Liver (tissue), 3 donors: ENCODE results near the gene CDC42BPB.

Source experiments
- CTCF ChIP-seq: fragments of 150-350 bp; IDR thresholded peaks from 2 replicates; pipeline ENCODE4 v1.5.1; 2017; ENCODE audit warnings: improper control_type of control experiment, low read depth, low read length; ENCODE audit not compliant: missing input control
- EGR1 ChIP-seq, 2 donors: IDR thresholded peaks; 2 replicates each; pipeline ENCODE4 v1.6.1; 2016 to 2018; ENCODE audit warnings: antibody characterized with exemption in 2 of 2, low read depth in 2 of 2
- GABPA ChIP-seq, 2 donors: IDR thresholded peaks in 1 of 2; conservative IDR thresholded peaks in 1 of 2; 2 replicates each; pipeline ENCODE4 v1.6.1; 2016; ENCODE audit warnings: antibody characterized with exemption in 2 of 2, mild to moderate bottlenecking in 1 of 2, moderate library complexity in 1 of 2
- MAX ChIP-seq: IDR thresholded peaks from 2 replicates; pipeline ENCODE4 v1.6.1; 2016; ENCODE audit warnings: antibody characterized with exemption
- REST ChIP-seq: IDR thresholded peaks from 2 replicates; pipeline ENCODE4 v1.6.1; 2016; ENCODE audit warnings: antibody characterized with exemption, mild to moderate bottlenecking
- TAF1 ChIP-seq: conservative IDR thresholded peaks from 2 replicates; pipeline ENCODE4 v1.6.1; 2016; ENCODE audit warnings: antibody characterized with exemption, mild to moderate bottlenecking
- donor health status: healthy.
- donor health status: healthy.

GRCh38 chr14:103007555-103007954 is 49.8 kb downstream of the CDC42BPB start:
- TF ChIP-seq EGR1 (IDR thresholded peaks at IDR 0.05; ENCODE audit: low read depth in 2 of 2) = no peak
- no peak for TF ChIP-seq TAF1
- TF ChIP-seq CTCF = no peak
- TF ChIP-seq GABPA (IDR thresholded peaks at IDR 0.05 in 1 of 2, conservative IDR thresholded peaks at IDR 0.05 in 1 of 2) = no peak
- no peak for TF ChIP-seq MAX
- TF ChIP-seq REST = no peak
